Measurements from ENCODE around the gene MICAL2.

The MICAL2 gene

GRCh38 chr11:12280838-12281565 lies 170.6 kb downstream of the MICAL2 start:
- TF ChIP-seq CTCF (IDR thresholded peaks at IDR 0.05; ENCODE audit: extremely low read depth, insufficient read depth, missing control alignments), result no peak
- no peak for DNase-seq (ENCODE audit: low spot score)
- in situ Hi-C loops (cut with MboI; ENCODE audit: low pct_unique_long_range_greater_than_20kb, low sequenced_read_pairs, unreplicated experiment), result loop anchor here (10.0 kb wide), 1 partner anchor 486 kb away; no protein-coding TSS in a partner anchor

GRCh38 chr11:12281571-12282478 lies 171.4 kb downstream of the MICAL2 start:
- in situ Hi-C loops (cut with MboI; ENCODE audit: low pct_unique_long_range_greater_than_20kb, low sequenced_read_pairs, unreplicated experiment), result loop anchor here (10.0 kb wide), 1 partner anchor 487 kb away; no protein-coding TSS in a partner anchor
- TF ChIP-seq CTCF (IDR thresholded peaks at IDR 0.05; ENCODE audit: extremely low read depth, insufficient read depth, missing control alignments), result peak; percentile 96
- peak; percentile 82 for DNase-seq (ENCODE audit: low spot score)

GRCh38 chr11:12282676-12283075 lies 172.3 kb downstream of the MICAL2 start:
- no peak for TF ChIP-seq CTCF (IDR thresholded peaks at IDR 0.05; ENCODE audit: extremely low read depth, insufficient read depth, missing control alignments)
- in situ Hi-C loops (cut with MboI; ENCODE audit: low pct_unique_long_range_greater_than_20kb, low sequenced_read_pairs, unreplicated experiment), result loop anchor here (10.0 kb wide), 1 partner anchor 488 kb away; no protein-coding TSS in a partner anchor
- DNase-seq (ENCODE audit: low spot score), result no peak

- TF ChIP-seq CTCF (IDR thresholded peaks at IDR 0.05; ENCODE audit: extremely low read depth, insufficient read depth, missing control alignments), result no peak
- DNase-seq (ENCODE audit: low spot score), result no peak
- in situ Hi-C loops (cut with MboI; ENCODE audit: low pct_unique_long_range_greater_than_20kb, low sequenced_read_pairs, unreplicated experiment), result loop anchor here (5.0 to 10.0 kb wide), 2 partner anchors 237 to 490 kb away; no protein-coding TSS in a partner anchor
These were observed 174.1 kb downstream of the MICAL2 start for GRCh38 chr11:12284316-12285050.

GRCh38 chr11:12285106-12285505 lies 174.7 kb downstream of the MICAL2 start:
- in situ Hi-C loops (cut with MboI; ENCODE audit: low pct_unique_long_range_greater_than_20kb, low sequenced_read_pairs, unreplicated experiment), result loop anchor here (5.0 to 10.0 kb wide), 2 partner anchors 238 to 490 kb away; no protein-coding TSS in a partner anchor
- no peak for DNase-seq (ENCODE audit: low spot score)
- TF ChIP-seq CTCF (IDR thresholded peaks at IDR 0.05; ENCODE audit: extremely low read depth, insufficient read depth, missing control alignments), result no peak

- DNase-seq (ENCODE audit: low spot score), result no peak
- no peak for TF ChIP-seq CTCF (IDR thresholded peaks at IDR 0.05; ENCODE audit: extremely low read depth, insufficient read depth, missing control alignments)
- in situ Hi-C loops (cut with MboI; ENCODE audit: low pct_unique_long_range_greater_than_20kb, low sequenced_read_pairs, unreplicated experiment), result loop anchor here (5.0 to 10.0 kb wide), 2 partner anchors 239 to 491 kb away; no protein-coding TSS in a partner anchor
These were observed 175.4 kb downstream of the MICAL2 start for GRCh38 chr11:12285811-12286222.

Measured in GM13977 (cell line).